ENCODE results near the gene KLRK1.
"Not testable (repeated sequence)": the region's sequence is repeated elsewhere in the genome, so short reads cannot be mapped to it uniquely, and the experiment has no call there.

Gene KLRK1

DNA sequence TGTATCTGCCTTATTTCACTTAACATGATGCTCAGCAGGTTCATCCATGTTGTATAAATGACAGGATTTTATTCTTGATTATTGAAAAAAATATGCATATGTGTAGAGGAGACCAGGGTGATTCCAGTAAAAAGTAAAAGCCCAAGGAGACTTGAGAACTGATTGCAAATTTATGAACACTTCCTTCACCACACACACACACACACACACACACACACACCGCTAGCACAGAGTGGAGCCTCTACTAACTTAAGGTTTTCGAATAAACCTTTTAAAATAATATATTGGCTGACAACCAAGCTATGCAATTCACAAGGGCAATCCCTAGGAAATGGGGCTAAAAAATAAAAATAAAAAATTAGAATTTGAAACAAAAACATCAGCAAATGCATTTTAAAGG is 8.3 kb upstream of the KLRK1 start:
- H3K4me3 ChIP-seq (ENCODE audit: low read length), result no peak overlapping the region

DNA sequence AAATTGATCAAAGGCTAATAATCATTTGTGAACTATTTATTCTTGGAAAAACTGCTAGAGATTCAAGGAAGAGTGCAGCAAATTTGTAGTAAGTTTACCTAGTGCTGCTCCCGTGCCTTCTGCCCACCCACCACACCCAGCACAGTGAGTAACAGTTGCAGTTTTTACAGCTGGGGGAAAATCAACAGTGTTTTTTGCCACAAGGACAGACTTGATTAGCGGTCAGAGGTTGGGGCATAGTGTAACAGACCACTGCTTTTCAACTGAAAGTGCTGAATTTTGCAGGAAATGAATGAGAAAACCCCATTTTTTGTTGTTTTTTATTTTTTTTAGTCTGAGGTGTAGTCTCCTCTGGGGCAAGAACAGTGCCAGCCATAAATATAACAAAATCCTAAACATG is 7.5 kb upstream of the KLRK1 start:
- H3K36me3 ChIP-seq (ENCODE audit: insufficient read depth, low read length), result no peaks in the 10 kb centered on the region
- H3K27me3 ChIP-seq (ENCODE audit: insufficient read depth, low read length), result no peaks in the 10 kb centered on the region
- no peaks in the 10 kb centered on the region for H3K4me1 ChIP-seq (ENCODE audit: insufficient read depth, low read length)
- H3K4me3 ChIP-seq (ENCODE audit: low read length), result no peak overlapping the region
- H3K9me3 ChIP-seq (ENCODE audit: low read length), result no peaks in the 10 kb centered on the region
- no peak overlapping the region for H2AFZ ChIP-seq (ENCODE audit: low read depth, low read length)

More for the DNA sequence above, 8.3 kb upstream of the KLRK1 start:
- Histone ChIP-seq H3K4me1 (ENCODE audit: insufficient read depth, low read length) (no peaks in the 10 kb centered on the region), H3K27me3 (ENCODE audit: insufficient read depth, low read length) (no peaks in the 10 kb centered on the region), H2AFZ (ENCODE audit: low read depth, low read length) (no peak overlapping the region), H3K36me3 (ENCODE audit: insufficient read depth, low read length) (no peaks in the 10 kb centered on the region), H3K9me3 (ENCODE audit: low read length) (no peaks in the 10 kb centered on the region)

DNA sequence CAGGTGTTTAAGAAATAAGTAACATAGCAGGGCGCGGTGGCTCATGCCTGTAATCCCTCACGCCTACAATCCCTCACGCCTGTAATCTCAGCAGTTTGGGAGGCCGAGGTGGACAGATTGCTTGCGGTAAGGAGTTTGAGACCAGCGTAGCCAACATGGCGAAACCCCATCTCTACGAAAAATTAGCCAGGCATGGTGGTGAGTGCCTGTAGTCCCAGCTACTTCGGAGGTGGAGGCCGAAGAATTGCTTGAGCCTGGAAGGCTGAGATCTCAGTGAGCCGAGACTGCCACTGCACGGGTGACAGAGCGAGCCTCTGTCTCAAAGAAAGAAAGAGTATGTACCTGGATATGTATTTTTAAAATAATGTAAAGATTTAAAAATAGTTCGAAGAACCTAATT is 6.3 kb upstream of the KLRK1 start:
- not testable (repeated sequence) for H3K4me1 ChIP-seq (ENCODE audit: insufficient read depth, low read length)

DNA sequence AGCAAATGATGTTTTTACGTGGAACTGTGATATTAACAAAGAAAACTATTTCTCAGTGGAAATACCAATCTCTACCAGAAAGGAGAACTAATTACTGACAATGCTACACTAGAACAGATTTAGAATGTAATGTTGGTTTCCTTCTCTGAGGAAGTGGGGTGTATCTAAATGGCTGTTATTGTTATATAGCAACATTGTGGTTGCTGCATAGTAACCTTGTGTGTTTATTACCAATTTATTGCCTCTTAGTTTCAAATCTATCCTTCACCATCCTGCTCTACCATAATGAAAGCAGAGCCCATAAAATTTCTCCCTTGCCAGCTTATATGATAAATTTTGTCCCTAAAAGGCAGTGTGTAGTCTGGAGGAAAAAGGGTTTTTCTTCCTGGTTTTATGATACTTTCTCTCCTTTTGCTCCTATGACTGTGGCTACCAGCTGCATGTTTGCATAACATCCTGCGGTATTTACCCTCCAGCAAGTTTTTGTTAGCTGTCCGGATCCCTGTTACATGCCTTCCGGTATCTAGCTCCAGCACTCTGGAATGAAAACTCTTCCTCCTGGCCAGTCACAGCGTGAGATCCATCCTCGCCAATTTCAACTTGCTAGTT is 5.7 kb upstream of the KLRK1 start:
- Histone ChIP-seq H3K27me3 (ENCODE audit: insufficient read depth, low read length) (no peaks in the 10 kb centered on the region), H3K9me3 (ENCODE audit: low read length) (no peaks in the 10 kb centered on the region), H2AFZ (ENCODE audit: low read depth, low read length) (no peak overlapping the region), H3K36me3 (ENCODE audit: insufficient read depth, low read length) (no peaks in the 10 kb centered on the region), H3K4me1 (ENCODE audit: insufficient read depth, low read length) (no peaks in the 10 kb centered on the region), H3K4me3 (ENCODE audit: low read length) (no peak overlapping the region)

More for the DNA sequence above, 6.3 kb upstream of the KLRK1 start:
- not testable (repeated sequence) for H3K36me3 ChIP-seq (ENCODE audit: insufficient read depth, low read length); H3K27me3 ChIP-seq (ENCODE audit: insufficient read depth, low read length); H2AFZ ChIP-seq (ENCODE audit: low read depth, low read length); H3K9me3 ChIP-seq (ENCODE audit: low read length); H3K4me3 ChIP-seq (ENCODE audit: low read length)

DNA sequence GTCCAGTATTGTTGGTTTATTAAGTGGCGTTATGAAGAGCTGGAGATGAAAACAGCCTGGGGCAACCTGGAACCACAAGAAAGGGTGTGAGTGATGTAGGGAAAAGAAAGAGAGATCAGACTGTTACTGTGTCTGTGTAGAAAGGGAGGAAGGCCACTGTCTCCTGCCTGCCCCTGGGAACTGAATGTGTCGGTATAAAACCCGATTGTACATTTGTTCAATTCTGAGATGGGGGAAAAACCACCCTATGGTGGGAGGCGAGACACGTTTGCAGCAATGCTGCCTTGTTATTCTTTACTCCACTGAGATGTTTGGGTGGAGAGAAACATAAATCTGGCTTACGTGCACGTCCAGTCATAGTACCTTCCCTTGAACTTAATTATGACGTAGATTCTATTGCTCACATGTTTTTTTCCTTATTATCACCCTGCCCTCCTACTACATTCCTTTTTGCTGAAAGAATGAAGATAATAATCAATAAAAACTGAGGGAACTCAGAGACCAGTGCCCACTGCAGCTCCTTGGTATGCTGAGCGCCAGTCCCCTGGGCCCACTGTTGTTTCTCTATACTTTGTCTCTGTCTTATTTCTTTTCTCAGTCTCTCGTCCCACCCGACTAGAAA is 4.8 kb upstream of the KLRK1 start:
- not testable (repeated sequence) for H3K9me3 ChIP-seq (ENCODE audit: low read length); H2AFZ ChIP-seq (ENCODE audit: low read depth, low read length); H3K4me3 ChIP-seq (ENCODE audit: low read length); H3K4me1 ChIP-seq (ENCODE audit: insufficient read depth, low read length); H3K36me3 ChIP-seq (ENCODE audit: insufficient read depth, low read length); H3K27me3 ChIP-seq (ENCODE audit: insufficient read depth, low read length)

DNA sequence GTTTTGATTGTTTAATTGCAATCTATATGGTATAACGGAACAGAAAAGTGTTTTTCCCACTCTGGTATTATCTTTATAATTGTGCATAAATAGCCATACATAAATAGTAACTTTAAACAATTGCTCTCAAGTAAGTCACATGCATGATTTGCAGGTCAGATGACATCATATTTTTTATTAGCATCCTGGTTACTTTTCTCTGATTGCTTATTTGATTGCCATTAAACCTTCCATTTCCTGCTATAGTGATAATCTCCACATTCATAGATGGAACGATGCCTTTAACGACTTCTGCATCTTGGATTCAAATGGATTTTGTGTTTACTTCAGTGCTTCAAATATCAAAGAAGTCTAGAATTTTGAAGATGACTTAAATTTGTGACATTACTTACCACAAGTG is 3.5 kb upstream of the KLRK1 start:
- H3K9me3 ChIP-seq (ENCODE audit: low read length), result no peaks in the 10 kb centered on the region
- no peak overlapping the region for H2AFZ ChIP-seq (ENCODE audit: low read depth, low read length)
- H3K4me3 ChIP-seq (ENCODE audit: low read length), result no peak overlapping the region
- H3K27me3 ChIP-seq (ENCODE audit: insufficient read depth, low read length), result no peaks in the 10 kb centered on the region
- no peaks in the 10 kb centered on the region for H3K36me3 ChIP-seq (ENCODE audit: insufficient read depth, low read length)
- H3K4me1 ChIP-seq (ENCODE audit: insufficient read depth, low read length), result no peaks in the 10 kb centered on the region

DNA sequence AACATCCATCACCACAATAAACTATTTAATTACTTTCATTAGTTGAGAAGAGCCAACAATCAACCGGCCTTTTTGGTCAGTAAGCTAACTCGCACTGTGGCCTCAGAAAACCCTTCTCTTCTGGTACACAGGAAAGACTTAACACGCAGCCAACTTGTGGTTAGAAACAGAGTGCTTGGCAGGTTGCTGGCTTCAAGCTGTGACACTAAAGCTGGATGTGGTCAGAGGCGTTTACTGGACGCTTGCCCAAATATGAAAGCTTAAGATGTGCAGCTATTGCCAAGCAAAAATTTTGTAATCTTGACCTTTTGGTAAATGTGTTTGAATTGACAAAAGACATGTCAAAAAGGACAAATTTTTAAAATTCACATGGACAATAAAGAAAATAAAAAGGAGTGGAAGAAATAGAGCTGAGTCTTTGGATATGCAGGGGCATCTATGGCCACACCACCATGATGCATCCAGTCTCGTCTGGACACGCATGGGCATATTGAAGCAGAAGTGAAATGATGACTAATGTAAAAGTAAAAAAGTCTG is 2.6 kb upstream of the KLRK1 start:
- H3K4me1 ChIP-seq (ENCODE audit: insufficient read depth, low read length), result no peaks in the 10 kb centered on the region
- no peak overlapping the region for H3K4me3 ChIP-seq (ENCODE audit: low read length)
- no peaks in the 10 kb centered on the region for H3K27me3 ChIP-seq (ENCODE audit: insufficient read depth, low read length)
- H3K36me3 ChIP-seq (ENCODE audit: insufficient read depth, low read length), result no peaks in the 10 kb centered on the region
- no peaks in the 10 kb centered on the region for H3K9me3 ChIP-seq (ENCODE audit: low read length)
- no peak overlapping the region for H2AFZ ChIP-seq (ENCODE audit: low read depth, low read length)

DNA sequence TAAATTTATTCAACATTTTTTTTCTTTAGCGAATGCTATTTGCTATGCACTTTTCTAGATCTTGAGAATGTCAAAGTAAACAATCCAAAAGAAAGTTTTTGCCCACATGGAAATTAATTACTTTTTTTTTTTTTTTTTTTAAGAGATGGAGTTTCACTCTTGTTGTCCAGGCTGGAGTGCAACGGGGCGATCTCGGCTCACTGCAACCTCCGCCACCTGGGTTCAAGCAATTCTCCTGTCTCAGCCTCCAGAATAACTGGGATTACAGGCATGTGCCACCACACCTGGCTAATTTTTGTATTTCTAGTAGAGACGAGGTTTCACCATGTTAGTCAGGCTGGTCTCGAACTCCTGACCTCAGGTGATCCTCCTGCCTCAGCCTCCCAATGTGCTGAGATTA is 1.1 kb upstream of the KLRK1 start:
- not testable (repeated sequence) for H3K36me3 ChIP-seq (ENCODE audit: insufficient read depth, low read length); H3K4me1 ChIP-seq (ENCODE audit: insufficient read depth, low read length)

DNA sequence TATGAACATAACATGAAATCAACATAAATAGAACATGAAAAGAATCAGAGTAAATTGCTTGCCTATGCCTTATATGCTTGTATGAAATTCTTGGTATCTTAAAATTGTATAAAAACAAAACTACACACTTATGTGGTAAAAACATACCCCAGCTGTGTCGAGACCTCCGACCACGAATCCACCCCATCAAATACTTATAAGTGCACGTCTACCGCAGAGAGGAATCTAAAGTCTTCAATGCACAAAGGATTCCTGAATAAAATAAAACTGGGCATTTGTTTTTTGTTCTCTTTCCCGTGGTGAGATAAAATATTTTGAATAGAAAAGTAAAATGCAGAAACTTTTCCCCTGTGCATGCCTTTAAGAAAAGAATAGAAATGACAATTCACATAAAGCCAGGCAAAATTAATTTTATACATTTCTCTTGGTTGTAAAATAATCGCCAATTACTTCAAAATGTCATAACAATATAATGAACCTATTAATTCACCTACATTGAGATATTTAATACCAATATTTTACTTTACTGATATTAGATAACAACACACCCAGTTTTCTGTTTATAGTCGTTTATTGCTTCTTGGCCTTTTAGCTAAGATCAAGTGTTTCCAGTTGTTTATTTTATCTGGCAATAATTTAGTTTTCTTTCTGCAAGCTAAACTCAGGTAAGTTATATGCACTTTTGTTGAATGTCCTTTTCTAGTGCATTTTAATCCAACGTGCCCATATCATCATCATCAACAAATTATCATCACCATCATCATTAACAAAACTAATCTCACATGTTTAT is 1.0 kb downstream of the KLRK1 start:
- no peak overlapping the region for H3K4me3 ChIP-seq (ENCODE audit: low read length)
- no peak overlapping the region for H2AFZ ChIP-seq (ENCODE audit: low read depth, low read length)
- H3K4me1 ChIP-seq (ENCODE audit: insufficient read depth, low read length), result no peaks in the 10 kb centered on the region
- H3K9me3 ChIP-seq (ENCODE audit: low read length), result no peaks in the 10 kb centered on the region
- no peaks in the 10 kb centered on the region for H3K27me3 ChIP-seq (ENCODE audit: insufficient read depth, low read length)
- H3K36me3 ChIP-seq (ENCODE audit: insufficient read depth, low read length), result no peaks in the 10 kb centered on the region

More for the DNA sequence above, 1.1 kb upstream of the KLRK1 start:
- H3K9me3 ChIP-seq (ENCODE audit: low read length); H3K4me3 ChIP-seq (ENCODE audit: low read length); H2AFZ ChIP-seq (ENCODE audit: low read depth, low read length); H3K27me3 ChIP-seq (ENCODE audit: insufficient read depth, low read length): not testable (repeated sequence)

DNA sequence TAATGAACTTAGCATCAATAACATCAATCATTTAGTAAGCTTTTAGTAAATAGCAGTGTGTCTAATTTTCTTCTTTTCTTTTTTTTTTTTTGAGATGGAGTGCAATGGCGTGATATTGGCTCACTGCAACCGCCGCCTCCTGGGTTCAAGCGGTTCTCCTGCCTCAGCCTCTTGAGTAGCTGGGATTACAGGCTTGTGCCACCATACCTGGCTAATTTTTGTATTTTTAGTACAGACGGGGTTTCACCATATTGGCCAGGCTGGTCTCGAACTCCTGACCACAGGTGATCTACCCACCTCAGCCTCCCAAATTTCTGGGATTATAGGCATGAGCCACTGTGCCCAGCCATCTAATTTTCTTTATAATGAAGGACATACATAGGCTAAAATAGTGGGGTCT is 2.3 kb downstream of the KLRK1 start:
- H3K4me3 ChIP-seq (ENCODE audit: low read length); H2AFZ ChIP-seq (ENCODE audit: low read depth, low read length); H3K27me3 ChIP-seq (ENCODE audit: insufficient read depth, low read length); H3K9me3 ChIP-seq (ENCODE audit: low read length); H3K36me3 ChIP-seq (ENCODE audit: insufficient read depth, low read length); H3K4me1 ChIP-seq (ENCODE audit: insufficient read depth, low read length): not testable (repeated sequence)

DNA sequence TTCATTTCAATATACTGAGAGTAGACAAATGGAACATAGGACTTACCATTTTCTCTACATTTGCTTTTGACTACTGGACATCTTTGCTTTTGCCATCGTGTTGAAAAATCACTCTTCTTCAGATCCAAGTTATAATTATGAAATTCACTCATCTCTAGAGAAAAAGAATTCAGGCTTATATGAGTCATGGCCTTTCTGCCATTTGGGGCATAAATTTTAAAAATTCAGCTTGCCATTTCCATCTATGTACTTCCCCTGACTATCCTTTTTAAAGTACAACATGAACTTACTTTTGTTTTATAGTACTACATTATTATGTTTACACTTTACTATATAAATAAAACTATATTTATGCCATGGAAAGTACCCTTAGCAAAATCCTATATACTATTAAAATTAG is 3.0 kb downstream of the KLRK1 start:
- Histone ChIP-seq H3K4me1 (ENCODE audit: insufficient read depth, low read length) (no peaks in the 10 kb centered on the region), H3K9me3 (ENCODE audit: low read length) (no peaks in the 10 kb centered on the region)

DNA sequence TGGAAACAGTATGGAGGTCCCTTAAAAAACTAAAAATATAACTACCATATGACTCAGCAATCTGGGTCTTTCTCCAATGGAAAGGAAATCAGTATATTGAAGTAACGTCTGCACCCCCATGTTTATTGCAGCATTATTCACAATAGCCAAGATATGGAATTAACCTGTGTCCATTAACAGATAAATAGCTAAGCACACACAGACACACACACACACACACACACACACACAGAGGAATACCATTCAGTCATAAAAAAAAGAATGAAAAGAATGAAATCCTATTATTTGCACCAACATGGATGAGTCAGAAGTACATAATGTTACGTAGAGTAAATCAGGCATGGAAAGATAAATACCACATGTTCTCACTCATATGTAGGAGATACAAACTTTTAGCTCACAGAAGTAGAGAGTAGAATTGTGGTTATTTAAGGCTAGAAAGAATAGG is 4.7 kb downstream of the KLRK1 start:
- Histone ChIP-seq H3K27me3 (ENCODE audit: insufficient read depth, low read length) (no peaks in the 10 kb centered on the region), H3K9me3 (ENCODE audit: low read length) (no peaks in the 10 kb centered on the region), H2AFZ (ENCODE audit: low read depth, low read length) (no peak overlapping the region), H3K4me1 (ENCODE audit: insufficient read depth, low read length) (no peaks in the 10 kb centered on the region), H3K36me3 (ENCODE audit: insufficient read depth, low read length) (no peaks in the 10 kb centered on the region), H3K4me3 (ENCODE audit: low read length) (no peak overlapping the region)

More for the DNA sequence above, 3.0 kb downstream of the KLRK1 start:
- Histone ChIP-seq H3K4me3 (ENCODE audit: low read length) (no peak overlapping the region), H3K27me3 (ENCODE audit: insufficient read depth, low read length) (no peaks in the 10 kb centered on the region), H3K36me3 (ENCODE audit: insufficient read depth, low read length) (no peaks in the 10 kb centered on the region), H2AFZ (ENCODE audit: low read depth, low read length) (no peak overlapping the region)

DNA sequence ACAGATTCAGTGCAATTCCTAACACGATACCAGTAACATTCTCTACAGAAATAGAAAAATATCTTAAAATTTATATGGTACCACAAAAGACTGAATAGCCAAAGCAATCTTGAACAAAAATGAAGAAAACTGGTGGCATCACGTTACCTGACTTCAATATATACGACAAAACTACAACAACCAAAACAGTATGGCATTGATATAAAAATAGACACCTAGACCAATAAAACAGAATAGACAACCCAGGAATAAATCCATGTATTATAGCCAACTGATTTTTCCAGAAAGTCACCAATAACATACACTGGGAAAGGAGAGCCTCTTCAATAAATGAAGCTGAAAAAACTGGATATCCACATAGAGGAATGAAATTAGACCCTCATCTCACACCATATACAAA is 5.7 kb downstream of the KLRK1 start:
- H2AFZ ChIP-seq (ENCODE audit: low read depth, low read length), result no peak overlapping the region
- H3K4me1 ChIP-seq (ENCODE audit: insufficient read depth, low read length), result no peaks in the 10 kb centered on the region
- no peaks in the 10 kb centered on the region for H3K36me3 ChIP-seq (ENCODE audit: insufficient read depth, low read length)
- no peaks in the 10 kb centered on the region for H3K27me3 ChIP-seq (ENCODE audit: insufficient read depth, low read length)
- no peak overlapping the region for H3K4me3 ChIP-seq (ENCODE audit: low read length)
- no peaks in the 10 kb centered on the region for H3K9me3 ChIP-seq (ENCODE audit: low read length)

Data from neuron (in vitro differentiated cells).